Gastrocnemius medialis (tissue), 4 donors: ENCODE results near the gene POR. TPM values are rescaled to one million over a fixed set of nuclear protein-coding genes. Genes with fewer than 3 reads are reported as not detected.

Experiments
- ATAC-seq, 2 donors: fragments of 150-250 bp; one replicate each; pipeline ENCODE4 v1.9.1; 2016
- DNase-seq, 2 donors: peaks; one replicate each; pipeline ENCODE4 v3.0.0-alpha.2; 2019
- H3K27ac ChIP-seq, 4 donors: fragments of 200-600 bp; sonication (generic); 1 replicate in 1 of 4; 2 replicates in 3 of 4; pipeline ENCODE4 v1.5.1; 2016 to 2018; ENCODE audit warnings: mild to moderate bottlenecking in 2 of 4, moderate library complexity in 1 of 4
- H3K27me3 ChIP-seq, 3 donors: fragments of 200-600 bp; sonication (generic) in 2 of 3; 1 replicate in 1 of 3; 2 replicates in 2 of 3; pipeline versions ENCODE4 v1.5.1 to v1.6.0; 2016 to 2019; ENCODE audit warnings: mild to moderate bottlenecking in 1 of 3, moderate library complexity in 1 of 3
- H3K36me3 ChIP-seq, 2 donors: fragments of 200-600 bp; sonication (generic) in 1 of 2; one replicate each; pipeline ENCODE4 v1.5.1; 2017 to 2018
- H3K4me1 ChIP-seq, 2 donors: fragments of 200-600 bp; sonication (generic) in 1 of 2; one replicate each; pipeline ENCODE4 v1.5.1; 2016 to 2017; ENCODE audit warnings: mild to moderate bottlenecking in 2 of 2
- H3K4me3 ChIP-seq, 4 donors: fragments of 200-600 bp; sonication (generic) in 3 of 4; 1 replicate in 1 of 4; 2 replicates in 3 of 4; pipeline ENCODE4 v1.5.1; 2016 to 2019; ENCODE audit warnings: mild to moderate bottlenecking in 2 of 4
- H3K9me3 ChIP-seq, 3 donors: fragments of 200-600 bp; sonication (generic) in 2 of 3; 1 replicate in 1 of 3; 2 replicates in 2 of 3; pipeline ENCODE4 v1.5.1; 2016 to 2019
- CTCF ChIP-seq, 5 experiments: fragments of 450-650 bp in 3 of 5; fragments of 200-600 bp in 2 of 5; sonication (generic) in 2 of 5; IDR thresholded peaks in 4 of 5; conservative IDR thresholded peaks in 1 of 5; 1 replicate in 4 of 5; 2 replicates in 1 of 5; pipeline ENCODE4 v1.5.1; 2016 to 2019; ENCODE audit warnings: antibody characterized with exemption in 5 of 5, mild to moderate bottlenecking in 3 of 5, moderate library complexity in 3 of 5
- POLR2A ChIP-seq, 2 donors: fragments of 450-650 bp; IDR thresholded peaks; one replicate each; pipeline ENCODE4 v1.6.1; 2017; ENCODE audit warnings: antibody characterized with exemption in 2 of 2, mild to moderate bottlenecking in 2 of 2, moderate library complexity in 2 of 2
- in situ Hi-C, 4 donors: fragments of 200-750 bp; cut with MboI; loops; one replicate each; pipeline versions ENCODE4 v1.15.0 to v1.8.0; 2017; ENCODE audit warnings: low sequenced_read_pairs in 4 of 4
- intact Hi-C: fragments of 100-400 bp; cut with DNase I; formaldehyde crosslinking; loops from one replicate; pipeline ENCODE4 v1.15.1; 2023; ENCODE audit warnings: low total_unique reads
- total RNA-seq, 4 donors: library from RNA; depleted of rRNA; stranded (reverse); fragments of >200 nt; gene quantifications; one replicate each; pipeline versions ENCODE4 v1.1.0 to v1.2.3, GENCODE V29; 2016

Gene POR
- total RNA-seq, 4 donors from 2014 or later: 85.7 to 218 (median 115) TPM

- in situ Hi-C loops (no loop called here), intact Hi-C loops (no loop called here)
- Histone ChIP-seq H3K27ac (peak overlapping the region; percentile 54 to 70 (median 62)), H3K4me1 (peaks cover 12 to 16% of the 10 kb centered on the region in 2 donors), H3K9me3 (no peaks in the 10 kb centered on the region), H3K4me3 (no peak overlapping the region), H3K27me3 (no peaks in the 10 kb centered on the region), H3K36me3 (peaks cover 0 to 71% of the 10 kb centered on the region in 2 donors)
- no peak for ATAC-seq
- no peak for TF ChIP-seq CTCF (IDR thresholded peaks at IDR 0.05 in 4 of 5, conservative IDR thresholded peaks at IDR 0.05 in 1 of 5)
- TF ChIP-seq POLR2A (IDR thresholded peaks at IDR 0.05): no peak
- peak in 1 of 2 donors; percentile 44 for DNase-seq
Observed at GRCh38 chr7:75985518-75986146, 70.7 kb downstream of the POR start.

DNA sequence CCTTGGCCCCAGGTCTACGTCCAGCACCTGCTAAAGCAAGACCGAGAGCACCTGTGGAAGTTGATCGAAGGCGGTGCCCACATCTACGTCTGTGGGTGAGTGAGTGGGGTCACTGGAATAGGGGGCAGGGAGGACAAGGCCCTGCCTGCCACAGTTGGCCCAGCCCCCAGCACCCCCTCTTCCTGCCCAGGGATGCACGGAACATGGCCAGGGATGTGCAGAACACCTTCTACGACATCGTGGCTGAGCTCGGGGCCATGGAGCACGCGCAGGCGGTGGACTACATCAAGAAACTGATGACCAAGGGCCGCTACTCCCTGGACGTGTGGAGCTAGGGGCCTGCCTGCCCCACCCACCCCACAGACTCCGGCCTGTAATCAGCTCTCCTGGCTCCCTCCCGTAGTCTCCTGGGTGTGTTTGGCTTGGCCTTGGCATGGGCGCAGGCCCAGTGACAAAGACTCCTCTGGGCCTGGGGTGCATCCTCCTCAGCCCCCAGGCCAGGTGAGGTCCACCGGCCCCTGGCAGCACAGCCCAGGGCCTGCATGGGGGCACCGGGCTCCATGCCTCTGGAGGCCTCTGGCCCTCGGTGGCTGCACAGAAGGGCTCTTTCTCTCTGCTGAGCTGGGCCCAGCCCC is 71.3 kb downstream of the POR start:
- TF ChIP-seq POLR2A (IDR thresholded peaks at IDR 0.05) (no peak), CTCF (IDR thresholded peaks at IDR 0.05 in 4 of 5, conservative IDR thresholded peaks at IDR 0.05 in 1 of 5) (no peak)
- Histone ChIP-seq H3K36me3 (peaks cover 0 to 64% of the 10 kb centered on the region in 2 donors), H3K4me3 (no peak overlapping the region), H3K9me3 (no peaks in the 10 kb centered on the region), H3K27ac (peak overlapping the region; percentile 54 to 70 (median 63)), H3K4me1 (peaks cover 17 to 20% of the 10 kb centered on the region in 2 donors), H3K27me3 (no peaks in the 10 kb centered on the region)
- intact Hi-C loops (no loop called here), in situ Hi-C loops (no loop called here)
- peak in 1 of 2 donors; percentile 12 for DNase-seq
- ATAC-seq: no peak

- ATAC-seq (no peak), DNase-seq (peak in 1 of 2 donors; percentile 35)
- Histone ChIP-seq H3K4me1 (peaks cover 21 to 30% of the 10 kb centered on the region in 2 donors), H3K27ac (peak overlapping the region; percentile 54 to 70 (median 63)), H3K4me3 (no peak overlapping the region), H3K27me3 (no peaks in the 10 kb centered on the region), H3K9me3 (no peaks in the 10 kb centered on the region), H3K36me3 (peaks cover 0 to 55% of the 10 kb centered on the region in 2 donors)
- in situ Hi-C loops (no loop called here), intact Hi-C loops (no loop called here)
- TF ChIP-seq POLR2A (IDR thresholded peaks at IDR 0.05) (no peak), CTCF (IDR thresholded peaks at IDR 0.05 in 4 of 5, conservative IDR thresholded peaks at IDR 0.05 in 1 of 5) (no peak)
Observed at GRCh38 chr7:75987026-75987804, 72.3 kb downstream of the POR start.

DNA sequence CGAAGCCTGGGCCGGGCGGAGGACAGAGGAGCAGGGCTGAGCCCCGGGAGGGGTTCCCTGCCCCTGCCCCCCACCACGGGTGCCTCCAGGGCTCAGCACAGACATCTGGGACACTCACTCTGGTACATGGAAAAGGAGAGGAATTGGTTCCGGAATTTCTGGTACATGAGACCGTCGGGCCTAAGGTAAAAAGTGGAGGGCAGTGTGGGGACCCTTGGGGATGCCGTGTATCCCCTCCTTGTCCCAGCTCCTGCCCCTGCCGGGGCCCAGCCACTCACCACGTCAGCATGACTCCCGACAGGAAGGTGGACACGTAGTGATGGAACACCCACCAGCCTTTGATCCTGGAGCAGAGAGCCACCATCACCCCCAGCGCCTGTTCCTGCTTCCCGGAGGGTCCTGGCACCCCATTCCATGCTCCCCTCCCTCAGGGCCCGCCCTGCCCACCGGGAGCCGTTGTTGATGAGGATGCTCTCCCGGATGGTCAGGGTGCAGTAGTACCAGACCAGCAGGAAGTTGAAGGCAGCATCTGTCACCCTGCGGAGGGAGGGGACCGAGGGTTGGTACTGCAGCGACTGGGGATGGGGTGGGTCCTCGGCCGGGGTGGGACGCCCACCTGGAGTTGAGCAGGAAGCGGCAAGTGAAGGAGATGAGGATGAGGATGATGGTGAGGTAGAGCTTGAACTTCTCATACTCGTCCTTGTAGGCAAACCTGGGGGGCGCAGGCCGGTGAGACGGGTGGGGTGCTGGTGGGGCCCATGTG is 73.0 kb downstream of the POR start:
- DNase-seq (peak in 1 of 2 donors; percentile 17), ATAC-seq (no peak)
- Histone ChIP-seq H3K4me1 (peaks cover 21 to 34% of the 10 kb centered on the region in 2 donors), H3K36me3 (peaks cover 0 to 48% of the 10 kb centered on the region in 2 donors), H3K27ac (peak overlapping the region; percentile 54 to 70 (median 63)), H3K9me3 (no peaks in the 10 kb centered on the region), H3K4me3 (no peak overlapping the region), H3K27me3 (no peaks in the 10 kb centered on the region)
- intact Hi-C loops (no loop called here), in situ Hi-C loops (no loop called here)
- no peak for TF ChIP-seq POLR2A (IDR thresholded peaks at IDR 0.05)
- no peak for TF ChIP-seq CTCF (IDR thresholded peaks at IDR 0.05 in 4 of 5, conservative IDR thresholded peaks at IDR 0.05 in 1 of 5)
